Activated T-helper 1 cell treated with Interleukin-2 at 50 U/mL for 16 hours (primary cell): ENCODE results near the gene ZNF862.
"Not testable (repeated sequence)": the region's sequence is repeated elsewhere in the genome, so short reads cannot be mapped to it uniquely, and the experiment has no call there.

ENCODE experiments used
- DNase-seq: peaks from one replicate; pipeline ENCODE4 v3.0.0-alpha.2; 2020; ENCODE audit warnings: low read depth

ZNF862 gene

GRCh38 chr7:149881328-149882247 is 43.4 kb downstream of the ZNF862 start:
- DNase-seq: no peak

DNA sequence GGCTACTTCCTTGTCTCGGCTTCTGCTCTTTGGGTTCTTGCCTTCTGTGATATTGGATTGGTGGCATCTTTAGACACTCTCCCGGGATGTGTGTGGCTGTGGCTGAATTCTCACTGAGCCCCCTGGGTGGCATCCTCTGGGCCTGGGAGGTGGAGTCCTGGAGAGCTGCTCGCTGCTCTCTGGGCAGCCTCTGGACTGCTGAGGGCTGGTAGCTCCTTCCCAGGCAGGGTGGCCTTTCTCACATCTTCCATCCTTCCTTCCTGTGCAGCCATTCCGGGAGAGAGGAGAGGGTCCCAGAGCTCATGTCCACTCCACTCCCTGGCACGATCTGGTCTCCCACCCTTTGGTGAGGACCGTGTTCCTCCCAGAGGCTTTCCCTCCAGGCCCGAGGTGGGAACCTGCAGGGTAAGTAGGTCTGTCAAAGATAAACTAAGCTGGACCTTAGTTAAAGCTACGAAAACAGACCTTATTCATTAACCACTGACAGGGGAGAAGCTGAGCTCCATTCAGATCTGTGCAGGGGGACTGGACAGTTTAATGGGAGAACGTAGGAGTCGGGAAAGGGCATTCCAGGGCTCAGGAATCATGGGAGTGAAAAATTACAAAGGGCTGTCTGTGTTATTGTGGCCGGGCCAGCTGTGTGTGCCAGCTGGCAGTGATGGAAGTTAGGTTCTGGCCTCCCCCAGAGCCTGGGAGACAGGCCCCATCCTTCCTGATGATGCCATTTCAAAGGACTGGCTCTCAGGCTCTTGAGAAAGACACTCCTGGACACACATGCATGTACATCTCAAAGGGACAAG is 44.3 kb downstream of the ZNF862 start:
- DNase-seq: no peak

GRCh38 chr7:149883048-149883438 is 44.9 kb downstream of the ZNF862 start:
- no peak for DNase-seq

GRCh38 chr7:149883452-149883861 is 45.3 kb downstream of the ZNF862 start:
- no peak for DNase-seq

GRCh38 chr7:149884016-149884415 is 45.8 kb downstream of the ZNF862 start:
- DNase-seq: no peak

DNA sequence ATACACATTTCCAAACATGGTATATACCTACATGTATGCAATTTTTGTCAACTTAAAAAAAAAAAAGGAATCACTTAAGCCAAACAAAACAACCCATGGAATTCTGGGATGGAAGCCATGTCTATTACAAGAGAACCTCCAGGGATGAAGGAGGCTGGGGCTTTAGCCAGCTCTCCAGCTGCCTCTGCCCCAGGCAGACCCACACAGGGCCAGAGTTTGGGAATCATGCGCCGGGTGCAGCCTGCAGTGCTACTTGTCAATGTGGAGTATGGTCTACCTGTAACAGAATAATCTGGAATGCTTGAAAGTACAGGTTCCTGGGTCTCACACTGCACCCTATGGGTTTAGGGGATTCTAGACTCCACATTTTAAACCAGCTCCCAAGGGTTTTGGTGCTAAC is 46.4 kb downstream of the ZNF862 start:
- no peak for DNase-seq

- DNase-seq: no peak
Observed at GRCh38 chr7:149885191-149886017, 47.2 kb downstream of the ZNF862 start.

GRCh38 chr7:149886018-149886415 is 47.8 kb downstream of the ZNF862 start:
- no peak for DNase-seq

GRCh38 chr7:149887311-149887710 is 49.1 kb downstream of the ZNF862 start:
- DNase-seq: no peak

DNA sequence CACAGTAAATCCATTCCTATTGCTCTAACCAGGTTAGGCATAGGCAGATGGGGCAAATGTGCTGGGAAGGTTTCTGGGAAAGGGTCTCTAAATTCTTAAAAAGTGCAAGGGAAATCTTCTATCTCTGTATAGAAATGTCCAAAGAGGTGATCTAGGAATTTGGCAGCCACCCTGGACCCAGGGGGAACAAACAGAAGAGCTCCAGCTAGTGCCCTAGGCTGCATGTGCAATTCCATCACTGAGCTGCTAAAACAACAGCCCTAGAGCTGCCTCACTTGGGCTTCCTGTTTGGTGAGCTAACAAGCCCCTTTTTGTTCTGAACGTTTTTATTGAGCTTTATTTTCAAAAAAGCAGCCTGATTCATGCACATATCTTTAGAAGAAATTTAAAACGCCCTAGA is 52.5 kb downstream of the ZNF862 start:
- DNase-seq: not testable (repeated sequence)

DNA sequence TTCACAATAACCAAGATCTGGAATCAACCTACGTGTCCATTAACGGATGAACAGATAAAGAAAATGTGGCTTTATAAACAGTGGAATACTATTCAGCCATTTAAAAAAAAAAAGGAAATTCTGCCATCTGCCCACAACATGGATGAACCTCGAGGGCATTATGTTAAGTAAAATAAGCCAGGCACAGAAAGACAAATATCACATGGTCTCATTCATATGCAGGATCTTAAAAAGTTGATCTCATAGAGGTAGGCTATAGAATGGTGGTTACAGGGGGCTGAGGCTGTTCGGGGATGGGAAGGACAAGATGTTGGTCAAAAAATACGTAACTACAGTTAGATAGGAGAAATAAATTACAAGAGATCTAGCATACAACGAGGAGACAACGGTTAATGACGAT is 56.8 kb downstream of the ZNF862 start:
- not testable (repeated sequence) for DNase-seq

DNA sequence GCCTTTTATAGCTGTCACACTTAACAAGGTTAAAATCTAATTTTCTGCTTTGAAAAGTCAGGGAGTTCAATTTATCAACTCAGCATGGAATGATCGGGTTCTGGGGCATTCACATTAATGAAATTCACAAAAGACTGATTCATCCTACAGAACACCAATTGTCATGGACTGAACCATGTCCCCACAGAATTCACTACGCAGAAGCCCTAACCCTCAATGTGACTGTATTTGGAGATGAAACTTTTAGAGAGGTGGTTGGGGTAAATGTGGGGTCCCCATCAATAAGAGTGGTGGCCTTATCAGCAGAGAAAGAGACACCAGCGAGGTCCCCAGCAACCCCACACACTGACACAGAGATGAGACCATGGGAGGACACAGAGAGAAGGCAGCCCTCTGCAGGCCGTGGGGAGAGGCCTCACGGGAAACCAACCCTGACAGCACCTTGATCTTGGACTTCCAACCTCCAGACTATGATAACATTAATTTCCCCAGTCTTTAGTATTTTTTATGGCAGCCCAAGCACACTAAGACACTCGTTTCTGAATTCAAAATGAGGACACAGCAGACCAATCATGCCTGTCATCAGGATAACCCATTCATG is 69.7 kb downstream of the ZNF862 start:
- DNase-seq: not testable (repeated sequence)

DNA sequence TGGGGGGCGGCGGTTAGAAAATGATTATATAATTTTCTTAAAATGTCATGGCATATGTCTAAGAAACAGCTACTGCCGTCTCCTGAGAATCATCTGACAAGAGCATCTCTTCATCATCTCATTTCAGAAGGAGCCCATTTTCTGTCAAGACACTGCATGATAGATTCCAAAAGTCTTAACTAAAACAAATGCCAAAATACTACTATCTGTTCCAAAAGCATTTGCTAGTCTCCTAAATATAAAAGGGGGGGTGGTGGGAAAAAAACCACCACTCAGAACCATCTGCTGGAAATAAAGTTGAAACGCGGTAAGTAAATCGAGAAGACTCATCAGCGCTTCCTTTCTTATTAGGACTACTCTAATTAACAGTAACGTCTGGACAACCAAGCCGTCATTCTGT is 72.0 kb downstream of the ZNF862 start:
- not testable (repeated sequence) for DNase-seq

GRCh38 chr7:149912126-149912525 is 74.0 kb downstream of the ZNF862 start:
- not testable (repeated sequence) for DNase-seq
